ENCODE measurements around the gene RGR.

DNA sequence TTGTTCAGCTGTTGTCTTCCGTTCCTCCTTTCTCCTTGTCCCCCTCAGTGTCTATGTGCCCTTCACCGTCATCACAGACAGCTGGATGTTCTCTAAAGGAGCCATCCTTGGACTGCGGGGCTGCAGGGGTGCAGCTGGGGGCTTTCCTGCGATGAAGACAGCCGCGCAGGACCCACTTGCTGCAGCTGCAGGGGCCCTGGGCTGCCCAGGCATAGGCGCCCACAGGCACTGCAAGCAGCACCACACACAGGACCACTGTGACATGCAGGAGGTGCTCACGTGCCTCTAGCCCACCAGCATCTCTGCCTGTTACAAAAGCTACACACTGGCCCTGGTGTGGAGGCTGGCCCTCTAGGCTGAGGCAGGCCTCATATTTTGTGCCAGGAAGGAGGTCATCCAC is 22.9 kb upstream of the RGR start:
- TF ChIP-seq SP1 (IDR thresholded peaks at IDR 0.05) (no peak), NFRKB (IDR thresholded peaks at IDR 0.05) (no peak)

Measured in HEK293T (cell line).